Stimulated activated CD8-positive, alpha-beta memory T cell treated with anti-CD3 and anti-CD28 coated beads, Interleukin-7, amount 100 ng/mL, for 1 hour (primary cell): ENCODE results near the gene TMEM222.

ENCODE experiments used
- DNase-seq, 2 donors: peaks; one replicate each; pipeline ENCODE4 v3.0.0-alpha.2; 2020; ENCODE audit warnings: low read depth in 2 of 2

Gene TMEM222

DNA sequence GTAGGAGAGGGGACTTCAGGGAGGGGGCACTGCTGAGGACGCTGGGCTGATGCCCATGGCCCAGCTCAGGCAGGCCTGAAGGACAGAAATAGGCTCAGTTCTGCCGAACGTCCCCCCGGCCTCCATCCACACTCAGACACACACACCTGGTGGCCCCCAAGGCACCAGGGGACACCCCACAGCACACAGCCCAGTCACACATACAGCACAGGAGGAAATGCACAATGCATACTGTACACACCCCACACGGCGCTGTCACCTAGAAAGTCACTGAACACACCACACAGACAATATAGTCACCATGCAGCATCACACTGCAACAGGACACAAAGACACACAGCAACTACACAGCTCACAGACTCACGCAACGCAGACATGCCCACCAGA lies 20.4 kb downstream of the TMEM222 start:
- no peak for DNase-seq

DNA sequence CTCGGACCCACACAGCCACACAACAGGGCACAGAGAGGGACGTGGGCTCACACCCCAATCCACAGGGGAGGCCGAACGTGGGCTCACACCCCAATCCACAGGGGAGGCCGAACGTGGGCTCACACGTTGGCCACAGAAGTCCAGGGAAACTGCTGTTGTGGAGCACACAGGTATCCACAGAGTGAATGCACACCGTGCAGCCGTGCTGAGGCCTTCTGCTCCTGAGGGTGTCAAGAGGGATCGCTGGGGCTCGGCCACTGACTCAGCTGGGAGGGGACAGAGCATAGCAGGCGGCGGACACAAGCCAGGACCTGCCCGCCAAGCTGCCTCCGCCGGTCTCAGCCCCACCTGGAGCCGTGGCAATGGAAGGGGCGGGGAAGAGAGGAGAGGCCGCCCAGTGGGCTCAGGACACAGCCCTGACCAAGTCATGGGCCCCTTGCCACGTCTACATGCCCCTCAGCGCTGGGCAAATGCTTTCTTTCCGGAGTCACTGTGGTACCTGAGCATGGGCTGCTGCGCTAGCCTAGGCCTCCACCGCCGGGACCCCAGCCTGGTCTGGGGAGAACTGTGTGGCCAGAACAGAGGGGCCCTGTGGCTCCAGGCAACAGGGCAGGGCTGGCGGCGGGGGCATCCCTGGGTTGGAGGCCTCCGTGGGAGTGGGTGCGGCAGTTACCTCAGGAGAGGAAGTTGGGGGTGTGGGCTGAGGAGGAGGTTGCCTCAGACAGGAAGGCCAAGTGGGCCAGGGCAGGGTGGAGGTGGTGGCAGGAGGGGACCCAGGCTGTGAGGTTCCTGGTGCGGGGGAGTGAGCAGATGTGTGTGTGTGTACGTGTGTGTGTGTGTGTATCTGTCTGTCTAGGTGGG lies 21.0 kb downstream of the TMEM222 start:
- peak; percentile 53 for DNase-seq

DNA sequence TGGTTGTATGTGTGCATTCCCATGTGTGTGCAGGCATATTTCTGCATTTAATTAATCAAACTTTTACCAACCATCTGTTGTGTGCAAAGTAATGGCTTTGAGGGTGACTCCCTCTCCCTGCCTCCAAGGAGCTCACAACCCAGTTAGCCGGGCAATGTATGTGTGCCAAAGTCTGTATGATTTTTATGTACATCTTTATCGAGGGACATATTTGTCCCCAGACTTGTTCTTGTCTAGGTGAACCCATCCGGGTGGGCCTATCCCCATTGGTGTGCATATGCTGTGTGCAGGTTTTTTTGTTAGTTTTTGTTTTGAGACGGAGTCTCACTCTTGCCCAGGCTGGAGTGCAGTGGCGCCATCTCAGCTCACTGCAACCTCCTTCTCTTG lies 21.7 kb downstream of the TMEM222 start:
- no peak for DNase-seq

DNA sequence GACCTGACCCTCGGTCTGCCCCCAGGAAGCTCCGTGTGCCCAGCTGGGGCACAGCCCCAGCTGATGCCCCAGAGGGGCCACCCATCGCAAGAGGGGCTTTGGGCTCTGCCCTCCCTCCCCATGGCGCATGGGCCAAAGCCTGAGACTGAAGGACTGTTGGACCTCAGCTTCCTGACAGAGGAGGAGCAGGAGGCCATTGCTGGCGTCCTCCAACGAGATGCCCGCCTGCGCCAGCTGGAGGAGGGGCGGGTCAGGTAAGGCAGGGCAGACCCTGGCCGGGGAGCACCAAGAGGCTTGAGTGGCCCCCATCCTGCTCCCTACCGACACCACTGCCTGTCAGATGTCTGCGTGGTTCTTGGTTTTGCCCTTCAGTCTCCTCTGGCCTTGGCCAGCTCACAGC lies 23.3 kb downstream of the TMEM222 start:
- no peak for DNase-seq

DNA sequence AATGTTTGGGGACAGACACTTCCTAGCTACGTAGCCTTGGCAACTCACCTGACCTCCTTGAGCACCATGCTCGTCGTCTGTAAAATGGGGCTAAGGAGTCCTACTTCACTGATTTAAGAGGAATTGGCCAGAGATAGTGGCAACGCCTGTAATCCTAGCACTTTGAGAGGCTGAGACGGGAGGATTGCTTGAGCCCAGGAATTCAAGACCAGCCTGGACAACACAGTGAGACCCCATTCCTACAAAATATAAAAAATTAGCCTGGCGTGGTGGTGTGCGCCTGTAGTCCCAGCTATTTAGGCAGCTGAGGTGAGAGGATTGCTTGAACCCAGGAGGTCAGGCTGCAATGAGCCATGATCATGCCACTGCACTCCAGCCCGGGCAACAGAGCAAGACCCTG lies 24.4 kb downstream of the TMEM222 start:
- DNase-seq, result no peak

DNA sequence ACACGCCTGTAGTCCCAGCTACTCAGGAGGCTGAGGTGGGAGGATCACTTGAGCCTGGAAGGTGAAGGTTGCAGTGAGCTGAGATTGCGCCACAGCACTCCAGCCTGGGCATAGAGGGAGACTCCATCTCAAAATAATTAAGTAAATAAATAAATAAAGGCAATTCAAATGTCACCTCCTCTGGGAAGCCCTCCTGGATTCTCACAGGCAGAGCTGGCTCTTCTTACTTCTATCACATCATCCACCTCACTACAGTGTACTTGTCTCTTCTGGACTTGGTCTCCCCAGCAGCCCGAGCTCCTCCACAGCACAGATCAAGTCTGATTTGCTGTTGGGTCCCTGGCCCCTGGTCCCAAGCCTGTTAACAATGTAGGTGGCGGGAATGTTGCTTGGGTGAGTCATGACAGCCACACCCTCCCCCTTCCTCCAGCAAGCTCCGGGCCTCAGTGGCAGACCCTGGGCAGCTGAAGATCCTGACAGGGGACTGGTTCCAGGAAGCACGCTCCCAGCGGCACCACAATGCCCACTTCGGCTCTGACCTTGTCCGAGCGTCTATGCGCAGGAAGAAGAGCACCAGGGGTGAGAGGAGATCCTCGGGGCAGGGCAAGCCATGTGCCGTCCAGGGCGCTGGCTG lies 25.1 kb downstream of the TMEM222 start:
- DNase-seq, result no peak

DNA sequence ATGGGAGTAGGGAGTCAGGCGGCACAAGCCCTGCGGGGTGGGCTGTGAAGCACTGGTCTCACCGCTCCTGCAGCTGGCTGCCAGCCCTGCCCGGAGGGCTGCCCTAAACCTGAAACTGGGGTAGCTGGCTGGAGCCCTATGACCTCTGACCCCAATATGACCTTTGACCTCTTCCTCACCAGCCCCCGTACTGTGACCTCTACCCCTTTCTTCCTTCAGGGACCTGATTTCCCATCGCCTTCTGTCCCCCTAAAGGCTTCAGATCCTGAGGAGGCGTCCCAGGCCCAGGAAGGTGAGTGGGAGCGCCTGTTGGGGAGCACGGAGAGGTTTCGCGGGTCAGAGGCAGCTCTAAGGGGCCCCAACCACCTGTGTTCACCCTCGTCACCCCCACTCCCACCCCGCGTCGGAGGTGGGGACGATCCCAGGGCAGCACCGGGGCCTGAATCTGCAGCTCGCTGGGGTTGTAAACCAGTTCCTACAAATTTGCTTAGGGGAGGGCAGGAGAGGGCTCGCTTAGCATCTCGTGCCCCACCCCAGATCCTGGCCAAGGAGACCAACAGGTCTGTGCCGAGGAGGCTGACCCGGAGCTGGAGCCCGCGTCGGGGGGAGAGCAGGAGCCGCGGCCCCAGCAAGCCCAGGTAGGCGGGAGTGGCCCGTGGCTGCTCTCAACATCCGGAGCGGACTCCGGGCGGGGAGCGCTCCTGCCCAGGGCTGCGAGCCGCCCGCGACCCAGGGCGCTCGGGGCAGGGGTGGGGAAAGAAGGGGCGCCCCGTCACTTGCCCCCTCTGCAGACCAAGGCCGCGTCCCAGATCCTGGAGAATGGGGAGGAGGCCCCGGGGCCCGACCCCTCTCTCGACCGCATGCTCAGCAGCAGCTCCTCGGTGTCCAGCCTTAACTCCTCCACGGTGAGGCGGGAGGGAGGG lies 27.2 kb downstream of the TMEM222 start:
- DNase-seq, result no peak

DNA sequence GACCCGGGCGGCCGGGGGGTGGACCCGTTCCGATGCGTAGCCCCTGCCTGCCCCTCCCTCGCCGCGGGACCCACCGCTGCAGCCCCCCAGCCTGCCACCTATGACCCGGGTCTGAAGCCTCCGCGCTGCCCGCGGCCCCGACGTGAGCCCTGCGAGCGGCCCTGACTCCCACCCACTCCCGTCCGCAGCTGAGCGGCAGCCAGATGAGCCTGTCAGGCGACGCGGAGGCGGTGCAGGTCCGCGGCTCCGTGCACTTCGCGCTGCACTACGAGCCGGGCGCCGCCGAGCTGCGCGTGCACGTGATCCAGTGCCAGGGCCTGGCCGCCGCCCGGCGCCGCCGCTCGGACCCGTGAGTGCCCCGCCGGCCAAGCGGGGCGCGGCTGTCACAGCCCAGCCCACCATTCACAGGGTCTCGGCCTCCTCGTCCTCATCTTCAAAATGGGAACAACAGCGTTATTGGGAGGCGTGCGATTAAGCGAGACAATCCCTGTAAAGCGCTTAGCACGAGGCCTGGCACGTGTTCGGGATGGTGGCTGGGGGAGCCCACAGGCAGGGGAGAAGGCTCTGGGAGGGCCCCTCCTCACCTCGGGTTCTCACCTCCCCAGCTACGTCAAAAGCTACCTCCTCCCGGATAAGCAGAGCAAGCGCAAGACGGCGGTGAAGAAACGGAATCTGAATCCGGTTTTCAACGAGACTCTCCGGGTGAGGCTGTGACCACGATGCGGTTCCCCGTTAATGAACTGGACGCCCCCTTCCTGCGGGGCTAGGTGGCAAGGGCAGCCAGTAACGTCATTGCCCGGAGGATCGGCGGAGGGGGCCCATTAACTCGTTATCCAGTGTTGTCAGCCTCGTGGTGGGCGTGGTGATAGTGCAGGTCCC lies 28.1 kb downstream of the TMEM222 start:
- no peak for DNase-seq

DNA sequence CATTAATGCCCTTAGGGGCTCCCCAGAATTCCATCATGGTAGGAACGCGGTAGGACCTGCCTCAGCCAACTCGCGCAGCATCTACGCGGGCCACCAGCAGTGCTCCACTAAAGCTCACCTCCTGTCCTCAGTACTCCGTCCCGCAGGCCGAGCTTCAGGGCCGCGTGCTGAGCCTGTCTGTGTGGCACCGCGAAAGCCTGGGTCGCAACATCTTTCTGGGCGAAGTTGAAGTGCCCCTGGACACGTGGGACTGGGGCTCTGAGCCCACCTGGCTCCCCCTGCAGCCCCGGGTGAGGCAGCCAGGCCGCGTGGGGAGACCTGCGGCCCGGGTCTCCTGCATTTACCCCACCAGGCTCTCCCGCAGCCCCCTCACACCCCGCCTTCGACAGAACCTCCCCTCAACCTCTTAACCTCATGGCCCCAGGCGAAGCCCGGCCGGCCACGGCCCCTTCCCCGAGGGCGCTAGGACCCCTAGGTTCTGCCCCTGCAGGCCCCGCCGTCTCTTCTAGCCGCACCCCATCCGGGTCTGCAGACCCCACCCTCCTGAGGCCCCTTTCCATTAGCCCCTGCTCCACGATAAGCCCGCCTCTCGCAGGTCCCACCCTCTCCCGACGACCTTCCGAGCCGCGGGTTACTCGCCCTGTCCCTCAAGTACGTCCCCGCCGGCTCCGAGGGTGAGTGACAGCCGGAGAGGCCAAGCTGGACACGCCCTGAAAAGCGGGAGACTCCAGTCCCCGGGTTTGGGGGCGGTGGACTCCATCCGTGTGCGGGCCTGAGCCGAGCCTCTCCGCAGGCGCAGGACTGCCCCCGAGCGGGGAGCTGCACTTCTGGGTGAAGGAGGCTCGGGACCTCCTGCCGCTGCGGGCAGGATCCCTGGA lies 28.9 kb downstream of the TMEM222 start:
- DNase-seq, result no peak

DNA sequence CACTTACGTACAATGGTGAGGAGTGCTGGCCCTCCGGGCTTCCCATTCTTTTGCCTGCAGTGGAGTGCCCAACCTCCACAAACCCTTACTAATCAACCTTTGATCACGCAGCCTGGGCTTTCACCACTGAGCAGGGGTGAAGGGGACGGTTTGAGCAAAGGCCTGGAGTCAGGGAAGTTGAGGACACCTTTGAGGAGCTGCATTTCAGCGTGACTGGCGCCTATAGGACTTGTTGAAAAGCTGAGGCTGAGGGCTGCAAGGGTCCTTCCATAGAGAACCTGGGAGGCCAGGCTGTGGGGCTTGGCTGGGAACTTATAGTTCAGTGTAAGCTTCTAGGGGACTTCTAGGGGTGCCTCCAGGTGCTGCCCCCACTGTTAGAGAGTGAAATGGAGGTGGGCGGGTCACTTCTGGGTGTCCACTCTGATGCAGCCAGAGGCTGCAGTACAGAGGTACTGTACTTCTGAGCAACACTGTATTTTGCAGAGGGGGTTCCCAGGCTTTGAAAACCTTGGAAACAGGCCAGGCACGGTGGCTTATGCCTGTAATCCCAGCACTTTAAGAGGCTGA lies 29.7 kb downstream of the TMEM222 start:
- no peak for DNase-seq

DNA sequence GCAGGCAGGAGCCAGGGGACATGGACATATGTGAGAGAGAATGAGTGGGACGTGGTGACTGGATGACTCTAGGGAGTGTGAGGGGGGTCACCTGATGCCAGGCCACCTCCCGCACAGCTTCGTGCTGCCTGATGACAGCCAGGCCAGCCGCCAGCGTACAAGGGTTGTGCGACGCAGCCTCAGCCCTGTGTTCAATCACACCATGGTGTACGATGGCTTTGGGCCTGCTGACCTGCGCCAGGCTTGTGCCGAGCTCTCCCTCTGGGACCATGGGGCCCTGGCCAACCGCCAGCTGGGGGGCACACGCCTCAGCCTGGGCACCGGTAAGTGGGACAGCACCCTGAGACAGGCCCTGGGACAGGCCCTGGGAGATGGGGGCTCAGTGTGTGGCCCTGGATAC lies 31.2 kb downstream of the TMEM222 start:
- DNase-seq, result no peak

DNA sequence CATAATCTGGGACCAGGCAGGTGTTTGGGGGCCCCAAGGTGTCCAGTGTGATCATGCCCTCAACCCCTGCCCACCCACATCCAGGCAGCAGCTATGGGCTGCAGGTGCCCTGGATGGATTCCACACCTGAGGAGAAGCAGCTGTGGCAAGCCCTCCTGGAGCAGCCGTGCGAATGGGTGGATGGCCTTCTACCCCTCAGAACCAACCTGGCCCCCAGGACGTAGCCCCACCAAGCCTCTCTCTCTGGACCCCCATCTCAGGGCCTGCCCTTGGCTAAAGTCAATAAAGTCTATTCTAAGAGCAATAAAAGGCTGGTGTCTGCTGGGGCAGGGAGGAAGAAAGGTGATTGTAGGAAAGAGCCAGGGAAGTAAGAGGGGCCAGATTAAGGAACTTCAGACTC lies 31.7 kb downstream of the TMEM222 start:
- DNase-seq, result no peak

DNA sequence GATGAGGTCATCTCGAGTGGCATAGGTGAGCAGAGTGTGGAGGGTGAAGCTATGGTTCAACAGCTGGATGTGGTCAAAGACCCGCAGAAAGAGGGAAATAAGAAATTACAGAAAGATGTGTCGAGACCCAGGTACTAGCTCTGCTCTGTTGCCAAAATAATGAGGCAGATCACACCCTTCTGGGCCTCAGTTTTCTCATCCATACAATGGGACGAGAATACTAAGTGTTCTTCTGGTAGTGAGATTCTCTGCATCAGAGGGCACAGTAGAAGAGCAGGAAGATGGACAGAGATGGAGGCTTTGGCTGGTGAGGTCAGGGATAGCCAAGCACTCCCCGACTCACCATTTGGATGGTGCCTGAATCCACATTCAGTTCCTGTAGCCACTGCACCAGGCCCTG lies 33.7 kb downstream of the TMEM222 start:
- no peak for DNase-seq

DNA sequence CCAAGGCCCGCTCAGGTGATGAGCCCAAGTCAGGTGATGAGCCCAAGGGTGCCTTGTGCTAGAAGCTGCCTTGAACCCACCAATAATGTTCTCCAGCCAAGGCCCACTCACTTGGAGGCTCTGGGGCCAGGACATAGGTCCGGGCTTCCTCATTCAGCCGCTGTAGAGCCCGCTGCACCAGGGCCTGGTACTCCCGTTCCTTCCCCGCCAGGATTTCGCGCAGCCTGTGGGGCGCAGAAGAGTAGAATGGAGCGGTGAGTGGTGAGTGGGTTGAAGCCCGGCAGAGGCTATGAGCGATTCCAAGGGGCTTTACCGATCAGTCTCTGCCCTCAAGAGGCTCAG lies 34.3 kb downstream of the TMEM222 start:
- no peak for DNase-seq

DNA sequence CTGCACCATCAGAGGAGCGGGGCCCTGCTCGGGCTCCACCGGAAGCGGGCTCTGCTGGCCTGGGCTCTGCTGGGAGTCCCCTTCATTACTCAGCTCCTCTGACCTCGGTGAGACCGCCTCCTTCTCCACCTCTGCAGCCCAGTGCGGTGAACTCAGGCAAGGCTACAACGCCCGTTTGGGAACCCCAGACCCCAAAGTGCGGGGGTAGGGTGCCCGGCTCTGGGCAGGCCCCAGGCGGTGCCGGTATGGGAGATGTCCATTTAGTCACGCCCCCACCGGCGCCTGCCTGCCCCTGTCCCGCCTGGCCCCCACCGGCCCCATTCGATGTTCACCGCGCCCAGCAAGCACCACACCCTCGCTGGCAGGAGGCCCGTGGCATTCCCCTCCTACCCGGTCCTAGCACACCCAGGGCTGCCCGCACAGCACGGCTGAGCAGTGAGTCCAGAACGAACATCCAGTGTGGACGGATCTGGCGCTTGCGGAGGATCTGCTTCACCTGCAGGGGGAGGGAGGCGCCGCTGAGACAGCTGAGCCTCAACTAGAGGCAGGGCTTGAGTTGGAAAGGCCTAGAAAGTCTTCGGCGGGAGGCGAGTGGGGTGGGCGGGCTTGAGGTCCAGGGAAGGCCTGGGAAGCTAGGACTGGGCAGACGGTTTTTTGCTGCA lies 34.8 kb downstream of the TMEM222 start:
- DNase-seq, result no peak

DNA sequence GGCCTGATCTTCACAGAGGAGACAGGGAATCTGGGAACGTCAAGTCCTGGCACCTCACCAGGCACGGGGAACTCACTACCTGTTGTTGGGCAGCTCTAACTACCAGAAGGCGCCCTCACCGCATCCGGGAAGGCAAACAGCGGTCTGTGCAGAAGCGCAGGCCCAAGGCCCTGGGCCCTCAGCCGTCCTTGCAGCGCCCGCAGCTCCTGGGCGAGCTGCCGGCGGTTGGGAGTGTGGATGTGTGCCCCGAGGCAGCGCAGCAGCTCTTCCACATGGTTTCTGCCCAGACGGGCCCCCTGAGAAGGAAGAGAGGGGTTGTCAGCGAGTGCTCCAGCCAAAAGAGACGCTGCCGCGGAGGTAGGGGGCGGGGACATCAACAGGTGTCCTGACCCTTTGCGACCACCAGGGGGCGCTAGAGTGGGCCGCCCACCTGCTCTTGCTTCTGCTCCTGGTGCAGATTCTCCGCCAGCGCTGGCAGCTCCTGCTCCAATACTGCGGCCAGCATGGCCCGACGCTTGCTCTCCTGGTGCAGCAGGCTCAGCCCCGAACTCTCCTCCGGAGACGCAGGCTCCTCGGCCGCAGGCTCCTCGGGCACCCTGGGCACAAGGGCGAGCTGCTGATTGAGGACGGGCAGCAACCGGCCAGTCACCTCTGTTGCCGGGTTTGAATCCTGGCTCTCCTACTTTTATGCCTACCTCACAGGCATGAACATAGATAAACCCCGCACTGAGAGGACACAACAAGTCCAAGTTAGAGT lies 35.5 kb downstream of the TMEM222 start:
- DNase-seq, result peak; percentile 65 to 66

DNA sequence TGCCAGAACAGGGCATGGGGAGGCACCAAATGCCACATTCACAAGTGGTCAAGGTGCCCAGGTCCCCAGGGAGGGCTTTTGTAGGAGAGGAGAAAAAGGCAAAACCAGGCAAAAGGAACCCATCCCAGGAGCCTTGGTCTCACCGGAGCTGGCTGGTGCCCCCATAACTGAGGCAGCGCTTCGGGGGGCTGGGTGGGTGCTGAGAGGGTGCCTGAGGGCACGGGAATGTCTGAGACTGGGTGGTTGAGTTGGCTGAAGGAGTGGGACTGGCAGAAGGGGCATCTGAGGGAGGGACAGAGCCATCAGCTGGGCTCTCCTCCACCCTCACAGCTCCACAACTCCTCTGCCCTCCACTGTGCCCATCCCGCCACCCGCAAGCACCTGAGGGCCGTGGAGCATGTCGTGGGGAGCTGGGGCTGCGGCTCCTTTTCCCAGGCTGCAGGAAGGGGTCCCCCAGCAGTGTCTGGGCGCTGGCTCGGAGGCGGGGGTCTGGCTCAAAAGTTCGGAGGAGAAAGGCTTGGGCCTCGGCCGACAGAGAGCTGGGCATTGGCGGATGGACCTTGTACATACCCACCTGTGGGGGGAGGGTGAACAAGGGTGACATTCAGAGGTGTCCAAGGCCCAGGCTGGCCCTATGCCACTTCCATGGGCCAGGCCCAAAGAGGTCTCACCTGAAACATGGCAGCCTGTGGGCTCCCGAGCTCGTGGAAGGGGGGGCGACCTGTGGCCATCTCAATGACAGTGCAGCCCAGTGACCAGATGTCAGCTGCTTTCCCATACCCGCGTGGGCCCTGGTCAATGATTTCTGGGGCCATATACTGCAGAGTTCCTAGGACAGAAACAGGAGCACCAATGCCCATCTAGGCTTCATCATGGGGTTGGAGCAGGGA lies 36.3 kb downstream of the TMEM222 start:
- no peak for DNase-seq

DNA sequence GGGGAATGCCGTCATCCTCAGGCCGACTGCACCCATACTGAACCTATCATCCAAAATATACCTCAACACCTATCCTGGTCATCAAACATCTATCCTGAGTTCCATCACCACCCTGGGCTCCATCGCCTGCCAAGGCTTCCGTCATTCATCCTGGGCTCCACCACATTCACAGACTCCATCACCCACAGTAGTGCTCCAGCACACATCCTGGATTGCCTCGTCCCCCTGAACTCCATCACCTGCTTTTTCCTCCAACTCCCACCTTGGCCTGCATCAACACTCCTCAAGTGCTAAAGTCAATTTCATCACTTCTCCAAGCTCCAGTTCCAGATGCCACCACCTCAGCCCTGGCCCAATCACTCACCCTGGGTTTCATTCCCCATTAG lies 37.0 kb downstream of the TMEM222 start:
- no peak for DNase-seq
